ENCODE results near the gene PREPL. TPM values are rescaled to one million over a fixed set of nuclear protein-coding genes. Genes with fewer than 3 reads are reported as not detected.

PREPL gene
- total and polyA plus RNA-seq, 2 of the 8 experiments (the other 6 are each of a cell fraction or from before 2014, with no cell fraction given), result 13.6 to 38.9 TPM

DNA sequence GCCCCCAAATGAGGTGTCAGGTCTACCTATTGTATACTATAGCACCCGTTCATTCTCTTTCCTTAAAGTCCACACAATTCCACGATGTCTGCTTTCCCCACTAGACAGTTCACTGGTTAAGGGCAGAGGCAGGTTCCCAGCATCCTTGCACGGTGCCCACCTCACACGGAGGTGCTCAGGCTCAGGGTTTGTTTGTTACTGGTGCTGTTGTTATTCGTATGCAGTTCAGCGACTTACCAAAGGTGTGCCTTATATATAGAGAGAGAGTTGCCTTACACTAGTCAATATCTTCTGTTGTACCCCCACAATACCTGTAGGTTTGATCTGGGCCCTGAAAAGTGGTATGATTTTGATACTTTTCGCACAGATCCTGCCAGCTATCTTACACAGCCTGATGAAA lies 55.4 kb downstream of the PREPL start:
- Histone ChIP-seq H2BK12ac (ENCODE audit: low read depth, low read length) (no peak overlapping the region), H4K8ac (ENCODE audit: extremely low read depth, insufficient read depth, low read length) (no peak overlapping the region), H3K23ac (ENCODE audit: insufficient read length) (no peak overlapping the region), H4K91ac (replicated peaks; ENCODE audit: insufficient read length, low read length) (no peak overlapping the region), H2BK120ac (replicated peaks; ENCODE audit: low read depth, low read length) (no peak overlapping the region), H3K4ac (replicated peaks; ENCODE audit: insufficient read length, low read depth, low read length) (no peak overlapping the region), H2BK15ac (ENCODE audit: low read length) (no peak overlapping the region), H2BK5ac (ENCODE audit: low read depth, low read length) (no peak overlapping the region), H3K79me2 (ENCODE audit: control insufficient read depth in 1 of 2, insufficient read depth in 2 of 2, low read length in 2 of 2) (no peaks in the 10 kb centered on the region), H3K56ac (replicated peaks; ENCODE audit: insufficient read length, low read depth, low read length) (no peak overlapping the region), H3K27ac (ENCODE audit: low read depth, low read length) (no peak overlapping the region), H3K4me1 (replicated peaks in 1 of 4; ENCODE audit: control insufficient read depth in 3 of 4, insufficient read depth in 4 of 4, low read length in 3 of 4) (no peaks in the 10 kb centered on the region), H3K4me3 (ENCODE audit: extremely low read depth in 1 of 4, insufficient read depth in 2 of 4, low read depth in 3 of 4, low read length in 4 of 4) (no peak overlapping the region), H3K23me2 (ENCODE audit: low read depth, low read length) (no peaks in the 10 kb centered on the region), H3K9me3 (ENCODE audit: insufficient read depth in 2 of 2, low read depth in 1 of 2, low read length in 1 of 2) (peaks cover 16 to 18% of the 10 kb centered on the region in 2 experiments), H3K4me2 (ENCODE audit: insufficient read depth in 1 of 2, low read depth in 2 of 2, low read length in 2 of 2) (no peak overlapping the region), H3K79me1 (ENCODE audit: low read depth, low read length) (no peaks in the 10 kb centered on the region), H3K9ac (replicated peaks in 1 of 4; ENCODE audit: extremely low read depth in 1 of 4, low read depth in 3 of 4, low read length in 3 of 4) (no peak overlapping the region), H4K20me1 (replicated peaks in 1 of 2; ENCODE audit: control insufficient read depth in 1 of 2, insufficient read depth in 2 of 2, low read length in 2 of 2) (no peaks in the 10 kb centered on the region), H2AFZ (ENCODE audit: low read length) (no peak overlapping the region), H3K18ac (ENCODE audit: extremely low read depth, low read length) (no peak overlapping the region), H3K27me3 (replicated peaks in 1 of 4; ENCODE audit: control insufficient read depth in 3 of 4, extremely low read depth in 1 of 4, insufficient read depth in 3 of 4, low read length in 3 of 4) (no peaks in the 10 kb centered on the region), H2BK20ac (ENCODE audit: low read length) (no peak overlapping the region), H3K36me3 (ENCODE audit: control insufficient read depth in 2 of 4, insufficient read depth in 4 of 4, low read length in 3 of 4) (peaks cover 0 to 8% (median 2%) of the 10 kb centered on the region in 4 experiments; a peak in 2 of 8 replicates), H3K14ac (ENCODE audit: insufficient read length) (no peak overlapping the region), H2AK5ac (ENCODE audit: low read depth, low read length) (no peak overlapping the region), H4K5ac (ENCODE audit: insufficient read length, low read depth, low read length) (no peak overlapping the region)
- POLR2A ChIA-PET (ENCODE audit: partially characterized antibody), result interaction anchor here (0.6 kb wide), 2 partner anchors 12 to 57 kb away, joined by 3 read pairs; no protein-coding TSS in a partner anchor
- 80% methylated on average over 7 of the region's 7 CpGs; no CpG with 5 or more reads in 1 of the 2 experiments for WGBS, 2 experiments (ENCODE audit: extremely low coverage in 1 of 2, insufficient coverage in 1 of 2, insufficient read length in 1 of 2, insufficient replicate concordance in 2 of 2, low coverage in 1 of 2, low lambda C conversion rate in 2 of 2, missing lambda C conversion rate in 1 of 2)
- CTCF ChIA-PET (ENCODE audit: partially characterized antibody), result interaction anchor here (0.7 kb wide), 3 partner anchors 217 to 1326 kb away, joined by 3 to 4 read pairs (median 3); no protein-coding TSS in a partner anchor
- FAIRE-seq, result no peak
- TF ChIP-seq BCL11A (IDR thresholded peaks at IDR 0.05; ENCODE audit: low read depth in 2 of 2, low read length in 2 of 2), result no peak
- TF ChIP-seq, protein P1, sequence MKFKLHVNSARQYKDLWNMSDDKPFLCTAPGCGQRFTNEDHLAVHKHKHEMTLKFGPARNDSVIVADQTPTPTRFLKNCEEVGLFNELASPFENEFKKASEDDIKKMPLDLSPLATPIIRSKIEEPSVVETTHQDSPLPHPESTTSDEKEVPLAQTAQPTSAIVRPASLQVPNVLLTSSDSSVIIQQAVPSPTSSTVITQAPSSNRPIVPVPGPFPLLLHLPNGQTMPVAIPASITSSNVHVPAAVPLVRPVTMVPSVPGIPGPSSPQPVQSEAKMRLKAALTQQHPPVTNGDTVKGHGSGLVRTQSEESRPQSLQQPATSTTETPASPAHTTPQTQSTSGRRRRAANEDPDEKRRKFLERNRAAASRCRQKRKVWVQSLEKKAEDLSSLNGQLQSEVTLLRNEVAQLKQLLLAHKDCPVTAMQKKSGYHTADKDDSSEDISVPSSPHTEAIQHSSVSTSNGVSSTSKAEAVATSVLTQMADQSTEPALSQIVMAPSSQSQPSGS (IDR thresholded peaks at IDR 0.05; ENCODE audit: low read length), result no peak
- TF ChIP-seq CHD1 (IDR thresholded peaks at IDR 0.05; ENCODE audit: low read depth, low read length), result no peak
- TF ChIP-seq CEBPB (IDR thresholded peaks at IDR 0.05; ENCODE audit: low read depth, low read length), result no peak
- TF ChIP-seq SIX5 (IDR thresholded peaks at IDR 0.05; ENCODE audit: low read depth, low read length), result no peak
- no peak for TF ChIP-seq CREB1 (IDR thresholded peaks at IDR 0.05)
- no peak for TF ChIP-seq HDAC6 (IDR thresholded peaks at IDR 0.05; ENCODE audit: low read depth, low read length)
- no peak for TF ChIP-seq EGR1 (IDR thresholded peaks at IDR 0.05; ENCODE audit: borderline replicate concordance, low read depth, low read length)
- no peak for TF ChIP-seq POLR2A (IDR thresholded peaks at IDR 0.05; ENCODE audit: control extremely low read depth in 1 of 2, low read depth in 2 of 2, low read length in 2 of 2)
- no peak for TF ChIP-seq TBP (IDR thresholded peaks at IDR 0.05; ENCODE audit: low read depth, low read length)
- TF ChIP-seq, protein P2, sequence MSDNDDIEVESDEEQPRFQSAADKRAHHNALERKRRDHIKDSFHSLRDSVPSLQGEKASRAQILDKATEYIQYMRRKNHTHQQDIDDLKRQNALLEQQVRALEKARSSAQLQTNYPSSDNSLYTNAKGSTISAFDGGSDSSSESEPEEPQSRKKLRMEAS (IDR thresholded peaks at IDR 0.05), result no peak
- no peak for TF ChIP-seq SP4 (IDR thresholded peaks at IDR 0.05; ENCODE audit: low read length)
- no peak for DNase-seq (ENCODE audit: low read depth in 1 of 2, low spot score in 2 of 2)

Measured in H1 (cell line).